ENCODE results near the gene PSMB3.

DNA sequence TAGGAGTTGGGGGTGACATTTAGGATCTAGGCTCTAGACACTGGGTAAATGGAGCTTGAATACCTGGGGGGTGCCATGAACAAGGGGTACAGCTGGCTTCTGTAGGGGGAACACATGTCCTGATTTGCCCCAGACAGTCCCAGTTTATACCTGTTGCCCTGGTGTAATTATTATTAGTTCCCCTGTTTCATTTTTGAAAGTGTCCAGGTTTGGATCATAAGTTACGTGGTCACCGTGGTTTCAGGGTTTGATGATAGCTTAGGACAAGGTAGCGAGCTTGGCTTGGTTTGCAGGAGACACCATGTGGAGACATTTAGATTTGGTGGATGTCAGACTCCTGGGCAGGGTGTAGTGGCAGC, 42.0 kb upstream of the PSMB3 start:
- TF ChIP-seq POLR2AphosphoS5 (IDR thresholded peaks at IDR 0.05; ENCODE audit: low read depth, low read length): no peak
- TF ChIP-seq, protein P1, sequence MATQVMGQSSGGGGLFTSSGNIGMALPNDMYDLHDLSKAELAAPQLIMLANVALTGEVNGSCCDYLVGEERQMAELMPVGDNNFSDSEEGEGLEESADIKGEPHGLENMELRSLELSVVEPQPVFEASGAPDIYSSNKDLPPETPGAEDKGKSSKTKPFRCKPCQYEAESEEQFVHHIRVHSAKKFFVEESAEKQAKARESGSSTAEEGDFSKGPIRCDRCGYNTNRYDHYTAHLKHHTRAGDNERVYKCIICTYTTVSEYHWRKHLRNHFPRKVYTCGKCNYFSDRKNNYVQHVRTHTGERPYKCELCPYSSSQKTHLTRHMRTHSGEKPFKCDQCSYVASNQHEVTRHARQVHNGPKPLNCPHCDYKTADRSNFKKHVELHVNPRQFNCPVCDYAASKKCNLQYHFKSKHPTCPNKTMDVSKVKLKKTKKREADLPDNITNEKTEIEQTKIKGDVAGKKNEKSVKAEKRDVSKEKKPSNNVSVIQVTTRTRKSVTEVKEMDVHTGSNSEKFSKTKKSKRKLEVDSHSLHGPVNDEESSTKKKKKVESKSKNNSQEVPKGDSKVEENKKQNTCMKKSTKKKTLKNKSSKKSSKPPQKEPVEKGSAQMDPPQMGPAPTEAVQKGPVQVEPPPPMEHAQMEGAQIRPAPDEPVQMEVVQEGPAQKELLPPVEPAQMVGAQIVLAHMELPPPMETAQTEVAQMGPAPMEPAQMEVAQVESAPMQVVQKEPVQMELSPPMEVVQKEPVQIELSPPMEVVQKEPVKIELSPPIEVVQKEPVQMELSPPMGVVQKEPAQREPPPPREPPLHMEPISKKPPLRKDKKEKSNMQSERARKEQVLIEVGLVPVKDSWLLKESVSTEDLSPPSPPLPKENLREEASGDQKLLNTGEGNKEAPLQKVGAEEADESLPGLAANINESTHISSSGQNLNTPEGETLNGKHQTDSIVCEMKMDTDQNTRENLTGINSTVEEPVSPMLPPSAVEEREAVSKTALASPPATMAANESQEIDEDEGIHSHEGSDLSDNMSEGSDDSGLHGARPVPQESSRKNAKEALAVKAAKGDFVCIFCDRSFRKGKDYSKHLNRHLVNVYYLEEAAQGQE (IDR thresholded peaks at IDR 0.05; ENCODE audit: insufficient read depth in 1 of 2, low read depth in 2 of 2, low read length in 2 of 2): no peak
- no peak for TF ChIP-seq FOXP2 (optimal IDR thresholded peaks at IDR 0.05; ENCODE audit: borderline replicate concordance, extremely low read depth, extremely low read length, insufficient read depth)
- no peak for TF ChIP-seq TAF1 (IDR thresholded peaks at IDR 0.05; ENCODE audit: borderline replicate concordance, insufficient read depth, low read length)

All from PFSK-1 (cell line).